IMR-90 (cell line): ENCODE data around the gene SORBS1. TPM values are rescaled to one million over a fixed set of nuclear protein-coding genes. Genes with fewer than 3 reads are reported as not detected.
A peak's percentile ranks its signal among the peaks of the same experiment; 100 is the strongest.

Experiments
- ATAC-seq: fragments of 200-7000 bp; cut with Tn5 transposase; 2 replicates; pipeline ENCODE4 v1.9.1; 2020; ENCODE audit warnings: low read depth, mild to moderate bottlenecking, moderate library complexity
- BruUV-seq: library from RNA; stranded (reverse); fragments of 400-500 nt; replicated peaks from 2 replicates; lab custom pipeline; 2021; lab: Mats Ljungman, UMichigan
- CTCF ChIA-PET: fragments of 300-600 bp; formaldehyde crosslinking; extraction: SDS; loops from one replicate; lab custom pipeline; 2021; ENCODE audit warnings: antibody characterized with exemption; lab: Yijun Ruan, JAX
- POLR2A ChIA-PET: fragments of 300-600 bp; sonication (Branson Sonifier 250); formaldehyde crosslinking; loops from one replicate; lab custom pipeline; 2022; ENCODE audit warnings: antibody characterized with exemption; ENCODE audit not compliant: unreplicated experiment; lab: Charles Lee
- DNase-seq: peaks from one replicate; pipeline ENCODE4 v3.0.0; 2013
- H2AFZ ChIP-seq: replicated peaks from 2 replicates; pipeline ENCODE3; 2013; ENCODE audit warnings: low read length, mild to moderate bottlenecking; ENCODE audit not compliant: poor library complexity
- H2AK5ac ChIP-seq: 2 replicates; pipeline ENCODE4 v1.6.1; 2013; ENCODE audit warnings: low read depth, low read length, inconsistent platforms
- H2AK9ac ChIP-seq: replicated peaks from 2 replicates; pipeline ENCODE3; 2013; ENCODE audit warnings: mild to moderate bottlenecking, low read depth, low read length, moderate library complexity; ENCODE audit not compliant: poor library complexity
- H2BK120ac ChIP-seq: 2 replicates; pipeline ENCODE4 v1.6.1; 2013; ENCODE audit warnings: low read depth, low read length, inconsistent platforms
- H2BK15ac ChIP-seq: 3 replicates; pipeline ENCODE4 v1.6.1; 2013; ENCODE audit warnings: low read depth, low read length, inconsistent platforms
- H2BK20ac ChIP-seq: 2 replicates; pipeline ENCODE4 v1.6.1; 2013; ENCODE audit warnings: low read depth, mild to moderate bottlenecking, inconsistent platforms, low read length, moderate library complexity
- H2BK5ac ChIP-seq: 2 replicates; pipeline ENCODE4 v1.6.1; 2013; ENCODE audit warnings: mild to moderate bottlenecking, low read depth, low read length, inconsistent platforms; ENCODE audit not compliant: poor library complexity, severe bottlenecking
- H3K14ac ChIP-seq: replicated peaks from 2 replicates; pipeline ENCODE4 v1.6.1; 2013; ENCODE audit warnings: low read depth, low read length, inconsistent platforms
- H3K18ac ChIP-seq: 2 replicates; pipeline ENCODE4 v1.6.1; 2013; ENCODE audit warnings: low read depth, low read length, control low read depth
- H3K23ac ChIP-seq: 2 replicates; pipeline ENCODE4 v1.6.1; 2013; ENCODE audit warnings: low read depth, low read length, inconsistent platforms
- H3K27ac ChIP-seq: 2 replicates; pipeline ENCODE4 v1.5.1; 2013; ENCODE audit warnings: mild to moderate bottlenecking, control low read depth, low read length; ENCODE audit not compliant: insufficient read depth
- H3K27me3 ChIP-seq: 2 replicates; pipeline ENCODE4 v1.6.1; 2013; ENCODE audit warnings: low read length; ENCODE audit not compliant: control insufficient read depth, insufficient read depth
- H3K36me3 ChIP-seq: 2 replicates; pipeline ENCODE4 v1.6.1; 2013; ENCODE audit warnings: low read length, mixed read lengths; ENCODE audit not compliant: control insufficient read depth, insufficient read depth
- H3K4ac ChIP-seq: 2 replicates; pipeline ENCODE4 v1.6.1; 2013; ENCODE audit warnings: low read depth, low read length, inconsistent platforms
- H3K4me1 ChIP-seq: 2 replicates; pipeline ENCODE4 v1.6.1; 2013; ENCODE audit warnings: low read length, mixed read lengths; ENCODE audit not compliant: control insufficient read depth, insufficient read depth
- H3K4me2 ChIP-seq: 2 replicates; pipeline ENCODE4 v1.6.1; 2013; ENCODE audit warnings: low read depth, mild to moderate bottlenecking, control low read depth, low read length, moderate library complexity
- H3K4me3 ChIP-seq: 2 replicates; pipeline ENCODE4 v1.5.1; 2013; ENCODE audit warnings: low read depth, mild to moderate bottlenecking, control low read depth, low read length, moderate library complexity; ENCODE audit not compliant: insufficient read depth
- H3K56ac ChIP-seq: 2 replicates; pipeline ENCODE4 v1.6.1; 2013; ENCODE audit warnings: low read length, inconsistent platforms; ENCODE audit not compliant: insufficient read depth; ENCODE audit errors: extremely low read depth
- H3K79me1 ChIP-seq, 2 experiments: 2 replicates each; pipeline ENCODE4 v1.6.1; 2013; ENCODE audit warnings: low read length in 2 of 2, inconsistent platforms in 1 of 2, low read depth in 1 of 2
- H3K9ac ChIP-seq: 2 replicates; pipeline ENCODE4 v1.6.1; 2013; ENCODE audit warnings: low read depth, low read length, control low read depth
- H3K9me1 ChIP-seq: 2 replicates; pipeline ENCODE4 v1.6.1; 2013; ENCODE audit warnings: low read length, inconsistent platforms; ENCODE audit not compliant: insufficient read depth
- H3K9me3 ChIP-seq: 2 replicates; pipeline ENCODE4 v1.6.1; 2013; ENCODE audit warnings: low read length; ENCODE audit not compliant: control insufficient read depth, insufficient read depth
- H4K20me1 ChIP-seq: 2 replicates; pipeline ENCODE4 v1.6.1; 2013; ENCODE audit warnings: low read length, inconsistent platforms; ENCODE audit not compliant: insufficient read depth
- H4K5ac ChIP-seq: 2 replicates; pipeline ENCODE4 v1.6.1; 2013; ENCODE audit warnings: mild to moderate bottlenecking, low read depth, low read length, control low read depth
- H4K8ac ChIP-seq, 2 experiments: 2 replicates each; pipeline ENCODE4 v1.6.1; 2013; ENCODE audit warnings: low read depth in 2 of 2, low read length in 2 of 2, control low read depth in 1 of 2, inconsistent platforms in 1 of 2
- H4K91ac ChIP-seq: 2 replicates; pipeline ENCODE4 v1.6.1; 2013; ENCODE audit warnings: low read depth, low read length, inconsistent platforms; ENCODE audit not compliant: insufficient read depth
- BHLHE40 ChIP-seq: fragments of 150-350 bp; IDR thresholded peaks from 2 replicates; pipeline ENCODE4 v1.6.1; 2016; ENCODE audit warnings: mild to moderate bottlenecking, low read depth, low read length
- CEBPB ChIP-seq: IDR thresholded peaks from 2 replicates; pipeline ENCODE4 v1.6.1; 2012; ENCODE audit warnings: low read depth, low read length, improper control_type of control experiment
- CHD1 ChIP-seq: IDR thresholded peaks from 2 replicates; pipeline ENCODE4 v1.6.1; 2012; ENCODE audit warnings: low read depth, low read length, improper control_type of control experiment
- CTCF ChIP-seq: conservative IDR thresholded peaks from 2 replicates; pipeline ENCODE4 v1.5.1; 2012; ENCODE audit warnings: mild to moderate bottlenecking, low read depth, low read length, improper control_type of control experiment
- ELK1 ChIP-seq: fragments of 150-350 bp; IDR thresholded peaks from 2 replicates; pipeline ENCODE4 v1.6.1; 2016; ENCODE audit warnings: low read depth, mild to moderate bottlenecking, low read length, moderate library complexity, borderline replicate concordance
- FOS ChIP-seq: fragments of 150-350 bp; IDR thresholded peaks from 2 replicates; pipeline ENCODE4 v1.6.1; 2016; ENCODE audit warnings: low read depth, low read length
- MAFK ChIP-seq: IDR thresholded peaks from 2 replicates; pipeline ENCODE4 v1.6.1; 2012; ENCODE audit warnings: low read depth, low read length, improper control_type of control experiment
- MXI1 ChIP-seq: IDR thresholded peaks from 2 replicates; pipeline ENCODE4 v1.6.1; 2012; ENCODE audit warnings: low read depth, mild to moderate bottlenecking, low read length, moderate library complexity, borderline replicate concordance
- NFE2L2 ChIP-seq: fragments of 150-350 bp; IDR thresholded peaks from 2 replicates; pipeline ENCODE4 v1.6.1; 2016; ENCODE audit warnings: low read depth, mild to moderate bottlenecking, low read length
- POLR2A ChIP-seq: IDR thresholded peaks from 2 replicates; pipeline ENCODE4 v1.6.1; 2012; ENCODE audit warnings: mild to moderate bottlenecking, low read depth, low read length
- RAD21 ChIP-seq: IDR thresholded peaks from 2 replicates; pipeline ENCODE4 v1.6.1; 2012; ENCODE audit warnings: low read length, improper control_type of control experiment
- RCOR1 ChIP-seq: IDR thresholded peaks from 2 replicates; pipeline ENCODE4 v1.6.1; 2012; ENCODE audit warnings: mild to moderate bottlenecking, low read length, improper control_type of control experiment; ENCODE audit not compliant: insufficient replicate concordance
- RFX5 ChIP-seq: IDR thresholded peaks from 2 replicates; pipeline ENCODE4 v1.8.0; 2012; ENCODE audit warnings: low read depth, mild to moderate bottlenecking, low read length, moderate library complexity
- SMC3 ChIP-seq: fragments of 150-350 bp; IDR thresholded peaks from 2 replicates; pipeline ENCODE4 v1.6.1; 2016; ENCODE audit warnings: low read depth, mild to moderate bottlenecking, antibody characterized with exemption, low read length, moderate library complexity
- WGBS, 2 experiments: methylation state at CpG; one replicate each; pipeline versions ENCODE4 v1.1.5 to v1.1.7; 2013; ENCODE audit warnings: missing lambda C conversion rate in 2 of 2; ENCODE audit not compliant: insufficient read length in 1 of 2; ENCODE audit errors: extremely low coverage in 2 of 2; 5-methylcytosine and 5-hydroxymethylcytosine counted together
- dilution Hi-C: fragments of 300-500 bp; cut with HindIII; formaldehyde crosslinking; loops from one replicate; pipeline ENCODE4 v1.14.3; 2018; ENCODE audit warnings: low sequenced_read_pairs; ENCODE audit not compliant: unreplicated experiment
- in situ Hi-C: fragments of 300-500 bp; cut with MboI; formaldehyde crosslinking; loops from 3 replicates; pipeline ENCODE4 v1.14.3; 2019; ENCODE audit warnings: low sequenced_read_pairs, inconsistent platforms, mixed read lengths
- intact Hi-C: fragments of 100-400 bp; cut with micrococcal nuclease; formaldehyde crosslinking; loops from 2 replicates; pipeline ENCODE4 v1.10.0; 2022
- polyA plus RNA-seq, 3 experiments: library from polyadenylated mRNA; depleted of rRNA; stranded (reverse); fragments of >200 nt; gene quantifications; 2 replicates each; pipeline ENCODE4 v1.2.3, GENCODE V29; 2012; ENCODE audit warnings: low replicate concordance in 1 of 3
- total RNA-seq: library from RNA; depleted of rRNA; stranded (reverse); fragments of >200 nt; gene quantifications from 2 replicates; pipeline ENCODE4 v1.2.3, GENCODE V29; 2012
- TF ChIP-seq, protein P1 (sequence below): fragments of 150-350 bp; IDR thresholded peaks from 2 replicates; pipeline ENCODE4 v1.6.1; 2017; ENCODE audit warnings: mild to moderate bottlenecking, antibody characterized with exemption, low read length, low read depth

SORBS1 gene
- total and polyA plus RNA-seq, 2 of the 4 experiments (the other 2 are of a cell fraction) = 0.18 to 0.32 TPM

GRCh38 chr10:95530561-95530960 is 30.6 kb downstream of the SORBS1 start:
- DNase-seq (no peak), ATAC-seq (no peak)
- Histone ChIP-seq H2AK9ac (peak overlapping the region; percentile 45), H3K4me1 (no peaks in the 10 kb centered on the region), H3K4ac (no peak overlapping the region), H3K4me3 (no peak overlapping the region), H4K8ac (no peak overlapping the region), H3K9me3 (no peaks in the 10 kb centered on the region), H3K27me3 (no peaks in the 10 kb centered on the region), H3K9me1 (no peaks in the 10 kb centered on the region; the same call in 1 of the 2 replicates), H3K9ac (no peak overlapping the region), H3K56ac (no peak overlapping the region), H3K36me3 (no peaks in the 10 kb centered on the region), H2AFZ (no peak overlapping the region), H3K18ac (no peak overlapping the region), H3K4me2 (no peak overlapping the region), H2AK5ac (no peak overlapping the region), H2BK20ac (no peak overlapping the region), H4K91ac (no peak overlapping the region), H2BK5ac (no peak overlapping the region), H2BK15ac (no peak overlapping the region), H3K14ac (no peak overlapping the region), H4K5ac (no peak overlapping the region), H3K23ac (no peak overlapping the region), H3K27ac (no peak overlapping the region), H4K20me1 (no peaks in the 10 kb centered on the region), H2BK120ac (no peak overlapping the region), H3K79me1 (no peaks in the 10 kb centered on the region)
- dilution Hi-C loops (no loop called here), in situ Hi-C loops (no loop called here), intact Hi-C loops (no loop called here)
- TF ChIP-seq CHD1 = no peak
- TF ChIP-seq FOS = no peak
- no peak for TF ChIP-seq NFE2L2
- TF ChIP-seq SMC3 = no peak
- TF ChIP-seq MXI1 = no peak
- no peak for TF ChIP-seq CTCF
- TF ChIP-seq RAD21 = no peak
- no peak for TF ChIP-seq BHLHE40
- no peak for TF ChIP-seq ELK1
- TF ChIP-seq POLR2A = no peak
- TF ChIP-seq, protein P1, sequence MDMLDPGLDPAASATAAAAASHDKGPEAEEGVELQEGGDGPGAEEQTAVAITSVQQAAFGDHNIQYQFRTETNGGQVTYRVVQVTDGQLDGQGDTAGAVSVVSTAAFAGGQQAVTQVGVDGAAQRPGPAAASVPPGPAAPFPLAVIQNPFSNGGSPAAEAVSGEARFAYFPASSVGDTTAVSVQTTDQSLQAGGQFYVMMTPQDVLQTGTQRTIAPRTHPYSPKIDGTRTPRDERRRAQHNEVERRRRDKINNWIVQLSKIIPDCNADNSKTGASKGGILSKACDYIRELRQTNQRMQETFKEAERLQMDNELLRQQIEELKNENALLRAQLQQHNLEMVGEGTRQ = no peak
- no peak for TF ChIP-seq RFX5
- TF ChIP-seq CEBPB = no peak
- TF ChIP-seq RCOR1 = no peak
- no peak for TF ChIP-seq MAFK
- BruUV-seq = no TSS peak
- 82% methylated on average over 1 of the region's 4 CpGs; no CpG with 5 or more reads in 1 of the 2 experiments for WGBS, 2 experiments
- ChIA-PET POLR2A (no interaction called here), CTCF (no interaction called here)
